Measurements from ENCODE around the gene CBX1.
A peak's percentile ranks its signal among the peaks of the same experiment; 100 is the strongest.
"Not testable (repeated sequence)": the region's sequence is repeated elsewhere in the genome, so short reads cannot be mapped to it uniquely, and the experiment has no call there.

CBX1 gene

DNA sequence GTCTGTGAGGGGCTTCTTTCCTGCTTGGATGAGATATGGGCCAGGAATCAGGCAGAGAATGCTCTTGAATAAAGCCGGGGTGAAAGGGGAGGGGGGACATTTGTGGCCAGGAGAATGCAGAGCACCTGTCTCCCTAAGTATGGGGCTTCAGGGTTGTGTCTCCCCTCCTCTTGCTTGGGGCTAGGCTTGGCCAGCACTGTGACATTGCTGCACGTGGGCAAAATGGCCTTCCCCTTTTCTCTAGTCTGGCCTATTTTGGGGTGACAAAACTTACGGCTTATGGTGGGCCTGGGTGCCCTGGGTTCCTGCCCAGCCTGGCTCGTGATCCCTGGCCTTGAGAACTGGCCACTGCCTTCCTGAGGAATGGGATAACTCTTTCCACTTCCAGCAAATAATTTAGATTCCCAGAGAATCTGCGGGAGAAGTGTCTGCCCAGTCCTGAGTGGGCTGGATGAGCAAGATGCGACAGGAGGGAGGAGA lies 47.5 kb downstream of the CBX1 start:
- DNase-seq (ENCODE audit: low read depth in 4 of 4, low spot score in 1 of 4) = no peak

DNA sequence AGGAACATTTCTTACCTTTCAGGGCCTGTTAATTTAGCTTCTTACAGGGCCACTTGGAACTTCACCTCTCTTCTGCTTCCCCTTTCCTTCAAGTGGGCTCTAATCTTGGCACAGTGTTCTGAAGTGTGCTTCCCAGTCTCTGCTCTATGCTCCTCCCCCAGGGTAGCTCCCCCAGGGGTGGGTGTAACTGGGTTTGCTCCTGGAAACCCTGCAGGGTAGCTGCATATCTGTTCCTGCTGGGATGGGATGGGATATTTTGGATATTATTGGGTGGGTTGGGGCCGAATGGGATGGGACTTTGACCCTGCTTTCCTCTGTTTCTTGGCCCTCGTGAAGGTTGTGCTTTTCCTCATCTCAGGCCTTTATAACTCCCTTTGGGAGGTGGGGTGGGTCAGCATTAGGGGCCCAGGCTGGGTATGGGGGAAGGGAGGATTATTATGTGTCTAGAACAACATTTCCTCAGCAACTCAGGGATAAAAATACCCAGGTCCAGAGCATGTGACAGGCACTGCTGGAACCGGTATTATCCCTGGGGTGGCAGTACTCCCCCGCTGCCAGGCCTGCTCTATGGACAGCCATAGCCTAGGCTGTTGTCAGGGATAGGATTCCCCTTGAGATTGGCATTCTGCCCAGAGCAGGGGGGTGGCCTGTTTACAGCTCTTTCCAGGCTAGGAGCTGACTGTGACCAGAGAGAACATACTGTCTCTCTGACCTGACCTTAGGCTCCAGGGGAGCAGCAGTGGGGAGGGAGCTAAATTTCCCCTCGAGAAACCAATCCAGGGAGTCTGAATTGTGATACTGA lies 48.1 kb downstream of the CBX1 start:
- no peak for DNase-seq (ENCODE audit: low read depth in 4 of 4, low spot score in 1 of 4)

DNA sequence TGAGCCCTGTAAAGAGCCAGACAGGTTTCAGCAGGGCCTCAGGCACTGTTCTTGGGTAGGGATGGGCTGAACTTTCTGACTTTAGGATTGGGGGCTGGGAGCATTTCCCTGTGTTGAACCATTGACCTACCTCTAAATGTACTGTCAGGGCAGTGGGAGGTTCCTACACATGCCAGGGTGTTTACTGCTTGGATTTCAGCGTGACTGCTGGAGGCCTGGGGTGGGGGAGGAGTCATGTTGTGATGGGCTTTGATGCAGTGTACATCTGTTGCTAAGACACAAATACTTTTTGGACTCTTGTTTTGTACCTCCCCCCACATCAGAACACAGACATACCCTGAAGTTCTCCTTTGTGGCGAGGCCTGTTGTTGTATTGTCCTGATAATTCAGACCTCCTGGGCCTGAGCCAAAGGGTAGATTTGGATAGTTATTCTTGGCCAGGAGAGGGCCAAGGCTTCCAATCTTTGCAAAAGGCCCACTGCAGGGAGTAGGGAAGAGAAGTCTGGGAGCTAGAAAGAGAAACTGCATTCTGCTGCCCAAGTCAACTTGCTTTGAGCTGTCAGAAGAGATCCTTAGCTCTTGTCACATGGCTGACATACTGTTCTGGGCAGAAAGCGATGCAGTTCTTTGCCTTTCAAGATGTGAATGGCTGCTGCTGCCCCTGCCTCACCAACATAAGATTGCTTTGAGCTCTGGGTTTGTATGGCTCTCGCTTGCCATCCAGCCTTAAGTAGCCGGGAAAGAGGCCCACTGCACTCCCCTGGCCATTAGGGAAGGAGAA lies 49.4 kb downstream of the CBX1 start:
- DNase-seq (ENCODE audit: low read depth in 4 of 4, low spot score in 1 of 4) = no peak

DNA sequence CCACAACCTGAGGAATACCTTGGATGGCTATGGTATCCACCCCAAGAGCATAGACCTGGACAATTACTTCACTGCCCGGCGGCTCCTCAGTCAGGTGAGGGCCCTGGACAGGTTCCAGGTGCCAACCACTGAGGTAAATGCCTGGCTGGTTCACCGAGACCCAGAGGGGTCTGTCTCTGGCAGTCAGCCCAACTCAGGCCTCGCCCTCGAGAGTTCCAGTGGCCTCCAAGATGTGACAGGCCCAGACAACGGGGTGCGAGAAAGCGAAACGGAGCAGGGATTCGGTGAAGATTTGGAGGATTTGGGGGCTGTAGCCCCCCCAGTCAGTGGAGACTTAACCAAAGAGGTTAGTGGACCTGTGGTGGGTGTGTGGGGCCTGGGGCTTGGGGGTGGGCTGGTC lies 50.0 kb downstream of the CBX1 start:
- no peak for DNase-seq (ENCODE audit: low read depth in 4 of 4, low spot score in 1 of 4)

DNA sequence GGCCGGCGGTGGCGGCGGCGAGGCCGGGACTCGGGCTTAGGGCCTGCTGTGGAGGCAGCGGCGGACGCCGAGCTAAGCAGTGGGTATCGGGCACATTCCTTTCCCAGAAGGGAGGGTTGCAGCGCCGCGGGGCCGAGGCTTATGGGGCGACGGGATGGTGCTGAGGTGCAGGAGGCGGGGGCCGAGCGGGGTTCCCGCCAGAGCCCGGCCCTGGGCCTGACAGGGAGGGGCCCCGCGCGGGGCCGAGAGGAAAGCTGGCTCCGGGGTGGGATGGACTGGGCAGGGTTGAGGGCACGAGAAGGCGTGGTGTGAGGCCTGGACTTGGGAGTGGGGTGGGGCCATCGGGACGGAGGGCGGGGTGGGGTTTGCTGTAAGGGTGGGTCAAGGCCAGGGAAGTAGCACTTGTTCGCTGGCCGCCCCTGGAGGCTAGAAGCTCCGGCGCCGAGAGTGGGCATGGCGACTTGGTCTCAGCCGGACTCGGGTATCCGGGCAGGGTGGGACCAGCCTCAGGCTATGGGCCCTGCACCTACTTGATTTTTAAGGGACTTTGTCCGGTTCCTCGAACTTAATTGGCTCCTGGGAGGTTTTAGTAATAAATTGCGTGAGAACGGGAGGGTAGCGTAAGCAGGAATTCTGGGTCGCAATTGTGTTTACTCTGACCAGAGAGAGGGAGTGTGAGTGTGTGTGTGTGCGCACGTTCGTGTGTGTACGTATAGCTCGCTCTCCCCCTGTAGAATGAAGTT lies 52.7 kb downstream of the CBX1 start:
- no peak for DNase-seq (ENCODE audit: low read depth in 4 of 4, low spot score in 1 of 4)

DNA sequence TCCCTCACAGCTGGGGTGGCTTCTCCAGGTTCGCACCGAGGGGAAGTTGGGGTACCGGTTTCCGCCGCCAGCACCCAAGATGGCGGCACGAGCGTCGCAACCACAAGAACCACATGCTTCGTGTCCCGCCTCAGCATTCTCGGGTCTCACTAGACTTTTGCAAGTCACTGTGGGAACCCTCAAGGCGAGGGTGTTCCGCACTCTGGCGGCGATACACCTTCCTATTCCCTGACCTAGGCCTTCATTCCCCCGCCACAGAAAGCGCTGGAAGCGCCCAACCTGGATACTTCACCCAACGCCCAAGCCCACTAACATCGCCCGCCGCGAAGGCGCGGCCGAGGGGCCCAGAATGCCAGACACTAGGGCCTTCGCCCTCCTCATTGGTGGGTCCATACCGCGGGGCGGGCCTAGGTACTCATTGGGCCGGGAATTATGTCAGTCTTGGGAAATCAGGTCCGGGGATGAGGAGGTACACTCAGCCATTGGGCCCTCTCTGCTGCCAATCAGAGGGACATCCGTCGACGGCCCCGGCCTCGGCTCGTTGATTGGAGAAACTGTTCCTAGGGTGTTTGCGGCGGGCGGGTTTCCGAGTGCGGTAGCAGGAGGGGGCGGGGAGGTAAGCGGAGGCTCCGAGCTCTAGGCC lies 53.4 kb downstream of the CBX1 start, which contains the start of gene NFE2L1:
Gene NFE2L1 (plus strand): TSS at position 619 of the 643 bp plus-strand sequence. CDS start 2,760 bp downstream, outside the sequence.
- peak; percentile 90 to 97 (median 94) for DNase-seq (ENCODE audit: low read depth in 4 of 4, low spot score in 1 of 4)

DNA sequence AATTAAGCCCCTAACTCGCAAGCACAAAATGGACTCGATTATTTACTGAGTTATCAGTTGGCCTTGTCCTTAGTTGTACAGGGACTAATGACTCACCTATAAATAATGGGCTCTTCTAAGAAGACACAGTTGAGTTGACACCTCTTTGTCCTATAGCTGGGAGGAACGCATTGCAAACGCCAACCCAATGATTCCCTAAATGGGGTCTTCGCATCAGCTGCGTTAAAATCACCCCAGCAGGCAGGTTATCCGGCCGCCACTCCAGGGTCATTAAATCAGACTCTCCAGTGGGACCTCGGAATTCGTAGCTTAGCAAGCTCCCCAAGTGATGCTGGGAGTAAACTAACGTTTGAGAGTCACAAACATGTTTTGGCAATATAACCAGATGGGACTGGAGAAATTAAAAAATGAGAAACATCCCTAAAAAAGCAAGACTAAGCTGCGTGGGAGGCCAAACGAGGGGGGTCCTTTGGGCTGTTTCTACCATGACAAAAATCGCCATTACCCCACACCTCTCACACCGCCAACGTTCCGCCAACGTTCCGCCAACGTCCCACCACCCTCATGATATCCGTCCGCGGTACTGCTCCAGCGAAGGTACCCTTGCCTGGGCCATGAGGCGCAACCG lies 54.1 kb downstream of the CBX1 start:
- no peak for DNase-seq (ENCODE audit: low read depth in 4 of 4, low spot score in 1 of 4)

DNA sequence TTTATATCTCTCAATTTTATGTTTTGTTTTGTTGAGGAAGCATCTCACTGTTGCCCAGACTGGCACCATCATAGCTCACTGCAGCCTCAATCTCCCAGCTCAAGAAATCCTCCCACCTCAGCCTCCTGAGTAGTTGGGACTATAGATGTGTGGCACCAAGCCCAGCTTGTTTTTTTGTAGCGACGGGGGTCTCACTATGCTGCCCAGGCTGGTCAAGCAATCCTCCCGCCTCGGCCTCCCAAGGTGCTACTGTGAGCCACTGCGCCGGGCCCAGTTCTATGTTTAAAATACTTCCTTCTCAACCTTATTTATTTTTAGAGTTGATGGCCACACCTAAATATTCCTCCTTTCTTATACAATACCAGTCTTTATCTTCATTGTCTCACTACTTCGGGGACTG lies 55.0 kb downstream of the CBX1 start:
- no peak for DNase-seq (ENCODE audit: low read depth in 4 of 4, low spot score in 1 of 4)

DNA sequence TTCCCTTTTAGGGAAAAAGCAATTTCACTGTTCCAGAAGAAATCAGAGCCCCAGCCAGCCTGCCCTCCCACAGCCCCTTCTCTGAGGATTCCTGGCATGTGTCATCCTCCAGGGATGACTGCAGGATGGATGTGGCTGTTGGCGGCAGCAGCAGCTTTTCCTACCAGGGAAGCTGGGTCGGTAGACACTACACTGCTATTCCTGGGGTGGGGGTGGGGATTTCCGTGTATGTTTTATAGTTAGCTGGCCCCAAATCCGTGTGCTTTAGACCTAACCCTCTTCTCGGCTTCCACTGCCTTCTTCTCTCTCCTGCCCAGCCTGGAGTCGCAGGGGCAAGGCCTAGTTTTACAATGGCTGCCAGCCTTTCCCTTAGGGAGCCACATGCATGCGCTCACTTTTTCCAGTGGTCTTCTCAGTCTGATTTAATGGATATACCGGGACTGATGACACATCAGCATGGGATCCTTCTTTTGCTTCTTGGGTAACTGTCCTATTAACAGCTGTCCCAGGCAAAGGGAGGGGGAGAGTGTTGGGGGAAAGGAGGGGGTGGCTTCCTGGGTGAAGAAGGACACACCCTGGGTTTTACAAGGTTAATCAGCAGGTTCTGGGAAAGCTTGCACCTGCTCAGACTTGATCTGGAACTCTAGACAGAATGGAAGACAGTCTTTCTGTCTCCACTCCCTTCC lies 55.8 kb downstream of the CBX1 start:
- DNase-seq (ENCODE audit: low read depth in 4 of 4, low spot score in 1 of 4) = no peak

DNA sequence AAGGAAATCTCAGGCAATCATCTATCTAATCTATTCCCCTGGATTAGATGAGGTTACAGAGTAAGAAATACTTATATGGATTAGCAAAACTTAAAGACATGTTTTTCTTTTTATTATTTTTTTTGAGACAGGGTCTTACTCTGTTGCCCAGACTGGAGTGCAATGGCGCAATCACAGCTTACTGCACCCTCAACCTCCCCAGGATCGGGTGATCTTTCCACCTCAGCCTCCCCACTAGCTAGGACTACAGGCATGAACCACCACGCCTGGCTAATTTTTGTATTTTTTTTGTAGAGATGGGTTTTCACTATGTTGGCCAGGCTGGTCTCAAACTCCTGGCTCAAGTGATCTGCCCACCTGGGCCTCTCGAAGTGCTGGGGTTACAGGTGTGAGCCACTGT lies 56.4 kb downstream of the CBX1 start:
- no peak for DNase-seq (ENCODE audit: low read depth in 4 of 4, low spot score in 1 of 4)

DNA sequence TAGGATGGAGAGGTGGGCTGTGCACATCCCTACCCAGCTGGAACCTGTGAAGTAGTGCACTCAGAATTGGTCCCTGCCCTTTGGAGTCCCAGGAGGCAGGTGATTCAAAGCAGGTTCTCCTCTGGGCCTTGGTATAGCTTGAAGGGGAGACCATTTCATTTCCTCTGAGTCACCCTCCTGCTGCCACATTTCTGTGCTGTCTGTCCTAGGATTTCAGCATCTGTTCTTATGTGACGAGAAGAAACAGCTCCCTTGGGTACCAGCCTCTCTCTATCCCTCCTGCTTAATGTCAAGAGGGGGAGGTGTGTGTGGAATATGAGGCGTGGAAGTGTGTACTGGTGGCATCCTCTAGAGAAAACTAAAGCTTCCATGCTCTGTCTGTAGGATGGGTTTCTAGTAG lies 58.1 kb downstream of the CBX1 start:
- DNase-seq (ENCODE audit: low read depth in 4 of 4, low spot score in 1 of 4) = no peak

DNA sequence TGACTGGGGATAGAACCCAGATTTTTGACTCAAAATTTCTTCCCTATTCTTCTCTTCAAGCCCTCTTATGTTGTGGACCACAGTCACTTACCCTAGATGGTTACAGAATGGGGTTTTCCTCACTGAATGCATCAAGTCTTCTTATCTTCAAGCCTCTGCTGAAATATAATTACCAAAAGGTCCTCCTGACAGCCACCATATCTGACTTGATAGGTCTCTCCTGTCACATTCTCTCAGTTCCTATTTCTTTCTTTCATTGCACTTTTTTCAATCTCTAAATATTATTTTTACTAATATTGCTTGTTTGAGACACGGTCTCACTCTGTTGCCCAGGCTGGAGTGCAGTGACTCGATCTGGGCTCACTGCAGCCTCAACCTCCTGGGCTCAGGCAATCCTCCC lies 62.6 kb downstream of the CBX1 start:
- DNase-seq (ENCODE audit: low read depth in 4 of 4, low spot score in 1 of 4) = no peak

DNA sequence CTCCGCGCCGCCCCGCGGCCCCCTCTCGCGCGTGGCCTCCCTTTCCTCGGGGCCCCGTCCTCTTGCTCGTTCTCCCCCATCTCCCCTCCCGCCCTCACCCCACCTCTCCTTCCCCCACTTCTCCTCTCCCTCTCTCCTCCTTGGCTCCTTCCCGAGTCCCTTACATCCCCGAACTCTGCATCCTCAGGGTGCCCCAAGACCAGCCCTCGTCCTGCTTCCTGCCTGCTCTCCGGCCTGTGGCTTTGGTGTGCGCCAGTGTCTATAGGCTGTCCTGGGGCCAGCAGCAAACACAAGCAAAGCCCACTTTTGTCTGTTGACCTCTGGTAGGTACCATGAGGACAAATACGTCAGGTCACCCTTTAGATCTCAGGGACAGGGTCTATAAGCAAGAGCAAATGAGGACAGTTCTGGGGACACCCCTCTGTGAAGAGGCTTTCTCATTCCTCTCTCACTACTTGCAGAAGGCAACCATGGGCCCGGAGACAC lies 63.4 kb downstream of the CBX1 start:
- no peak for DNase-seq (ENCODE audit: low read depth in 4 of 4, low spot score in 1 of 4)

DNA sequence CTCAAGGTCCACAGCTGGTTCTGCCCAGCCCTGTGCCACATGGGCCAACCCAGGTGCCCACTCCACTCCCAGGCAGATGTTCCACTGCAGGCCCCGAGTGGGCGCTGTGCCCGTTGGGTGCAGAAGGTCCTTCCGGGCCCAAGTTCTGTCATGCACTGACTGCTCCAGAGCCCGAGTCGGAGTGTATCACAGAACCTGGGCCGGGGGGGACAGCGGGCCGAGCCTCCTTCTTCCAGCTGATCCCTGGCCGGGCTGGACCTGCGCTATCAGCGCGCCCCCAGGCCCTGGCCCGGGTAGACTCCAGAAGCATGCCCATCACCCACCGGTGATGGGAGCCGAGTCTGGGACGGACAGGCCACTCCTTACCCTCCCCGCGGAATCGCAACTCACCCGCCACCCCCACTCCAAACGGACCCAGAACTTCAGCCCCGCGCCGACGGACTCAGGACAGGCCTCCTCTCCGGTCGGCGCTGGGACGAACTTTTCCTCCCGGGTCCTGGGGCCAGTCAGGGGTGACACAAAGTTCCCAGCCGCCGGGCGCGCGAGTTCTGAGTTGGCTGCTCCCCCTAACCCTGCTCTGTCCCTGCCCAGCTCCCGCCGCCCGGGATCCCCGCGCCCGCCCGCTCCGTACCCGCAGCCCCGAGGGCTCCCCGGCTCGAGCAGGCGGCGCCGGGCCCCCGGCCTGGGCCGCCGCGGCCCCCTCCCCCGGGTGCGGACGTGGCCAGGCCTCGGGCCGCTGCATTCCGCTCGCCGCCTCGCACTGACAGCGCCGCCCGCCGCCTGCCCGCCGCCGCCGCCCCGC lies 64.0 kb downstream of the CBX1 start, which contains the start of gene COPZ2:
Gene COPZ2 (minus strand): TSS at position 762 of the 802 bp plus-strand sequence. CDS start 20 bp downstream, at position 742.
- no peak for DNase-seq (ENCODE audit: low read depth in 4 of 4, low spot score in 1 of 4)

DNA sequence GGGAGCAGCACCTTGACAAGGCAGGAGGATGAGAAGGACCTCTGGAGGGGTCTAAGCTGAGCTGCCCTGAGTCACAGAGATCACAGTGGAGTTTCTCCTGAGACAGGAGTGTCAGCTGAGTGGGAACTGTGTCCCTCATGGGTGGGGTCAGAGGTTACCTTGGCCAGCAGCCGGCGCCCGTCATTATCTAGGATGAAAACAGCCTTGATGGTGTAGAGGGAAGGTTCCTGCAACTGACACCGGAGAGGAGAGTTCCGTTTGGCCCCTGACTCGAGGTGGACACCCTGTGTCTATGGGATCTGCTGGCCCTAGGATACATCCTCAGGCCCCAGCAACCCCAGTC lies 64.6 kb downstream of the CBX1 start:
- no peak for DNase-seq (ENCODE audit: low read depth in 4 of 4, low spot score in 1 of 4)

DNA sequence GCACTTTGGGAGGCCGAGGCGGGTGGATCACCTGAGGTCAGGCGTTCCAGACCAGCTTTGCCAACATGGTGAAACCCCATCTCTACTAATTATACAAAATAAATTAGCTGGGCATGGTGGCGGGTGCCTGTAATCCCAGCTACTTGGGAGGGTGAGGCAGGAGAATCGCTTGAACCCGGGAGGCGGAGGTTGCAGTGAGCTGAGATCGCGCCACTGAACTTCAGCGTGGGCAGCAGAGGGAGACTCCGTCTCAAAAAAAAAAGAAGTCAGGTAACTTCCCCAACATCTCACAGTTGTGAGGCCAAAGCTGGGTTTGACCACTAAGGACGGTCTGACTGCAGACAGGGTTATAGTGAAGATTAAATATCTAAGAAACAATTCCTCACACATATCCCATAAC lies 66.5 kb downstream of the CBX1 start:
- not testable (repeated sequence) for DNase-seq (ENCODE audit: low read depth in 4 of 4, low spot score in 1 of 4)

DNA sequence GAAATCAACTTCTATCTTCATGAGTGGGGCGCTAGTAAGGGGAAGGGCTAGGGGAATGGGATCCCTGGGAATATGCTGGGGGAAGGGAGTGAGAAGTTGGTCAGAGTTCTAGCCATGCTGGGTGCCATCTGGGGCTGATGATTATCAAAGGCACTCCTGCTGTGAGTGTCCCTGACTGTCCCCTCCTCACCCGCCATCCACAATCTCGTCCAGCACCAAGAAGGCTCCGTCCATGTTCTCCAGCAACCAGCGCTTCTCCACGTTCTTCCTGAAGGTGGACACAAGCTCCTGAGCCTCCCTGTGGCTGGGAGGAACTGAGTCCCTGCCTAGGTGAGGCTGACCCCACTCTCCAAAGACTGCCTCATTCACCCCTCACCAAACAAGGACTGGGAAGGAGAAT lies 69.3 kb downstream of the CBX1 start:
- DNase-seq (ENCODE audit: low read depth in 4 of 4, low spot score in 1 of 4) = no peak

DNA sequence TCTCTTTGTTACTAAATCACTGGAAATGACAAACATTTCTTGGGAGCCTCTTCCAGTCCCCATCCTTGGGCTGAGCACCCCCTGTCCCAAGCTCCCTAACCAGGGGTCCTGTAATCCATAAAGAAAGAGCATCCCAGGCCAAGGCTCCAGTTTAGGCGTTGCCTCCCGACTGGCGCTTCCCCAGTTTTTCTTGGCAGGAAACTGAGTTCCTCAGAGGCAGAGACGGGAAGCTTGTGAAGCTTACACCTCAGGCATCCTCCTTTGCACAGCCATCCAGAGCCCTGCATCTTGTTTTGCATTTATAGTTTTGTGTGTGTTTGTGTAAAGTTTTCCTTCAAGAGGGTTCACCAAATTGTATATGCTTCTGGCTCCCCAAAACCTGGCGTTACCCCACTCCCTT lies 70.7 kb downstream of the CBX1 start:
- no peak for DNase-seq (ENCODE audit: low read depth in 4 of 4, low spot score in 1 of 4)

DNA sequence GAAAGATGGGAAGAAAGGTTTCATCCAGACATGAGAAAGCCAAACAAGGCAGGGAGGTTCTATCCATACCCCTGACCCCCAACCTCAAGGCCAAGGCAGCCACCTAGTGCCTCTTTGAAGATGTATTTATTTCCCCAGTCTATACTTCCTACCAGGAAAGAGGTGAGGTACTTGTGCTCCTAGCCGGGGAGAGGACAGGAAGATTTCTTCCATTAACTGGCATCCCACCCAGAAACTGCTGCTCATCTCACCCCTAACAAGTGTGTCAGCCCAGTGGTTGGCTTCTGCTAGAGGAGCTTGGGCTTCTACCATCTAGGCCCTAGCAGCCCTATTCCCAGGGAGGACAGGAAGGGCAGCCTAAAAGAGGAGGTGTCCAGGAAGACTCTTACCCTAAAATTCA lies 72.5 kb downstream of the CBX1 start:
- DNase-seq (ENCODE audit: low read depth in 4 of 4, low spot score in 1 of 4) = no peak

All from stimulated activated CD4-positive, alpha-beta T cell treated with anti-CD3 and anti-CD28 coated beads, Interleukin-1b, Interleukin-23, amount 100 ng/mL, for 24 hours (primary cell).